Jurkat, Clone E6-1 (cell line): ENCODE data around the gene ACAP3.
A peak's percentile ranks its signal among the peaks of the same experiment; 100 is the strongest.

ENCODE experiments used
- DNase-seq: peaks from one replicate; pipeline ENCODE4 v3.0.0-alpha.2; 2011; ENCODE audit warnings: low read depth, low spot score
- H3K4me3 ChIP-seq: 2 replicates; pipeline ENCODE4 v1.5.1; 2011; ENCODE audit warnings: mild to moderate bottlenecking, low read length, control low read depth, moderate library complexity

Gene ACAP3

GRCh38 chr1:1292851-1293250 is 14.9 kb downstream of the ACAP3 start:
- DNase-seq, result no peak
- no peak overlapping the region for H3K4me3 ChIP-seq

- no peak for DNase-seq
- no peak overlapping the region for H3K4me3 ChIP-seq
Measured at GRCh38 chr1:1292442-1292779, 15.3 kb downstream of the ACAP3 start.

GRCh38 chr1:1291548-1292441 is 15.9 kb downstream of the ACAP3 start:
- DNase-seq, result peak; percentile 45
- no peak overlapping the region for H3K4me3 ChIP-seq

GRCh38 chr1:1291023-1291528 is 16.7 kb downstream of the ACAP3 start:
- DNase-seq, result no peak
- no peak overlapping the region for H3K4me3 ChIP-seq

- no peak overlapping the region for H3K4me3 ChIP-seq
- no peak for DNase-seq
Measured at GRCh38 chr1:1290238-1290731, 17.4 kb downstream of the ACAP3 start.

- no peak for DNase-seq
- H3K4me3 ChIP-seq, result no peak overlapping the region
Measured at GRCh38 chr1:1287288-1288110, 20.2 kb downstream of the ACAP3 start.

- no peak overlapping the region for H3K4me3 ChIP-seq
- no peak for DNase-seq
Measured at GRCh38 chr1:1286313-1287261, 21.1 kb downstream of the ACAP3 start.

- H3K4me3 ChIP-seq, result no peak overlapping the region
- no peak for DNase-seq
Measured at GRCh38 chr1:1285611-1286311, 22.0 kb downstream of the ACAP3 start.

GRCh38 chr1:1285102-1285571 is 22.6 kb downstream of the ACAP3 start:
- no peak for DNase-seq
- no peak overlapping the region for H3K4me3 ChIP-seq

GRCh38 chr1:1284221-1285101 is 23.3 kb downstream of the ACAP3 start:
- H3K4me3 ChIP-seq, result no peak overlapping the region
- no peak for DNase-seq

- H3K4me3 ChIP-seq, result no peak overlapping the region
- no peak for DNase-seq
Measured at GRCh38 chr1:1283821-1284220, 23.9 kb downstream of the ACAP3 start.

GRCh38 chr1:1282998-1283397 is 24.7 kb downstream of the ACAP3 start:
- no peak overlapping the region for H3K4me3 ChIP-seq
- DNase-seq, result no peak

- no peak for DNase-seq
- no peak overlapping the region for H3K4me3 ChIP-seq
Measured at GRCh38 chr1:1281533-1282321, 26.0 kb downstream of the ACAP3 start.

- DNase-seq, result no peak
- no peak overlapping the region for H3K4me3 ChIP-seq
Measured at GRCh38 chr1:1280782-1281481, 26.8 kb downstream of the ACAP3 start.

- H3K4me3 ChIP-seq, result no peak overlapping the region
- DNase-seq, result no peak
Measured at GRCh38 chr1:1279028-1279427, 28.7 kb downstream of the ACAP3 start.

- no peak overlapping the region for H3K4me3 ChIP-seq
- no peak for DNase-seq
Measured at GRCh38 chr1:1278620-1279019, 29.1 kb downstream of the ACAP3 start.
